NCI-H2196 treated with DMSO at 0.1 percent for 48 hours (cell line): ENCODE measurements around the gene GLB1L.
A peak's percentile ranks its signal among the peaks of the same experiment; 100 is the strongest.
"Not testable (repeated sequence)": the region's sequence is repeated elsewhere in the genome, so short reads cannot be mapped to it uniquely, and the experiment has no call there.

Experiments used
- DNase-seq: peaks from one replicate; lab custom pipeline; 2025; ENCODE audit not compliant: unreplicated experiment; lab: John Stamatoyannopoulos, UW

Gene GLB1L

GRCh38 chr2:219209236-219210195, 35.7 kb downstream of the GLB1L start:
- DNase-seq, result no peak

- DNase-seq, result no peak
Measured at GRCh38 chr2:219207884-219208740, 37.1 kb downstream of the GLB1L start.

- DNase-seq, result no peak
Measured at GRCh38 chr2:219207134-219207883, 37.9 kb downstream of the GLB1L start.

GRCh38 chr2:219206328-219207133, 38.7 kb downstream of the GLB1L start, which contains the start of gene ZFAND2B:
ZFAND2B (plus strand) TSS chr2:219206782; CDS start chr2:219206988, 206 bp downstream.
- peak; percentile 80 for DNase-seq

GRCh38 chr2:219205981-219206327, 39.3 kb downstream of the GLB1L start:
- no peak for DNase-seq

DNA sequence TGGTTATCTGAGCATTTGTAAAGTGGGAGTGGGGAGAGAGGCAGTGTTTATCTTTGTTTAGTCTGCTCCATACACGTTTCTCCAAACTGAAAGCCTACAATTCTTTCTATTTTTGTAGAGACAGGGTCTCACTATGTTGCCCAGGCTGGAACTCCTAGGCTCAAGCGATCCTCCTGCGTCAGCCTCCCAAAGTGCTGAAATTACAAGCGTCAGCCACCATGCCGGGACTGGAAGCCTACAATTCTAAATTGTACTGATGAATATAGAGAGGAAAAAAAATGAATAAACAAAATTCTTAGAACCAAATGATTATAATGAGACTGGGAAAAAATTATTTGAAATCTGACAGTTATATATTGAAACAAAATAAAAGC, 40.1 kb downstream of the GLB1L start:
- no peak for DNase-seq

- no peak for DNase-seq
Measured at GRCh38 chr2:219204425-219205164, 40.6 kb downstream of the GLB1L start.

GRCh38 chr2:219201331-219201730, 43.9 kb downstream of the GLB1L start:
- not testable (repeated sequence) for DNase-seq

DNA sequence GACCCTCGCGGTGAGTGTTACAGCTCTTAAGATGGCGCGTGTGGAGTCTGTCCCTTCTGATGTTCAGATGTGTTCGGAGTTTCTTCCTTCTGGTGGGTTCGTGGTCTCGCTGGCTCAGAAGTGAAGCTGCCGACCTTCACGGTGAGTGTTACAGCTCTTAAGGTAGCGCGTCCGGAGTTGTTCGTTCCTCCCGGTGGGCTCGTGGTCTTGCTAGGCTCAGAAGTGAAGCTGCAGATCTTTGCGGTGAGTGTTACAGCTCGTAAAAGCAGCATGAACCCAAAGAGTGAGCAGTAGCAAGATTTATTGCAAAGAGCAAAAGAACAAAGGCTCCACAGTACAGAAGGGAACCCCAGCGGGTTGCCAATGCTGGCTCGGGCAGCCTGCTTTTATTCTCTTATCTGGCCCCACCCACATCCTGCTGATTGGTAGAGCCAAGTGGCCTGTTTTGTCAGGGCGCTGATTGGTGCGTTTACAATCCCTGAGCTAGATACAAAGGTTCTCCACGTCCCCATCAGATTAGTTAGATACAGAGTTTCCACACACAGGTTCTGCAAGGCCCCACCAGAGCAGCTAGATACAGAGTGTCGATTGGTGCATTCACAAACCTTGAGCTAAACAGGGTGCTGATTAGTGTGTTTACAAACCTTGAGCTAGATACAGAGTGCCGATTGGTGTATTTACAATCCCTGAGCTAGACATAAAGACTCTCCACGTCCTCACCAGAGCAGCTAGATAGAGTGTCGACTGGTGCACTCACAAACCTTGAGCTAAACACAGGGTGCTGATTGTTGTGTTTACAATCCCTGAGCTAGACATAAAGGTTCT, 44.5 kb downstream of the GLB1L start:
- DNase-seq, result not testable (repeated sequence)

DNA sequence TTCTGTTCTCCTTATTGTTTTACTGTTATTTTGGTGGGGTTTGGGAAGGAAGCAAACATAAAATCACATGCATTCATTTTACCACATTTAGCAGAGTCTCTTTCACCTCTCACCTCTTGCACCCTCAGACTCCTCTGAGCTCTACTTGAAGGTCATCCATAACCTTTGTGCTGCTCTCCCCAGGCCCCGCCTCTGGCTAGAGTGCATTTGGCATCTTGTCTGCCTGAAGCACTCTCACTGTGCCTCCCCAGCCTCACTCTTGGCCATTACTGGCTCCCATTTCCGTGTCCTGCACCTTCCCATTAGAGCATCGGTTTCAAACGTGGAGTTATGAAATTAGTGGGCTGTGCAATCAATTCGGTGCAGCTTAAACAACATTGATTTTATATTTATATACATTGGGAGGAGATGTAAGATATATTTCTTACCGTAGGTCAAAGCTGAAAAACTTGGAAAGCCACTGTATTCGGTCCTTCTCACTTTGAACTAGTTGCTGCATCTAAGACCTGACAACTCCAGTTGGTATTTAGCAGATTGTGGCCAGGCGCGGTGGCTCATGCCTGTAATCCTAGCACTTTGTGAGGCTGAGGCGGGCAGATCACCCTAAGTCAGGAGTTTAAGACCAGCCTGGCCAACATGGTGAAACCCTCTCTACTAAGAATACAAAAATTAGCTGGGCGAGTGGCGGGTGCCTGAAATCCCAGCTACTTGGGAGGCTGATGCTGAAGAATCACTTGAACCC, 45.6 kb downstream of the GLB1L start:
- no peak for DNase-seq

GRCh38 chr2:219198974-219199373, 46.3 kb downstream of the GLB1L start:
- DNase-seq, result no peak

DNA sequence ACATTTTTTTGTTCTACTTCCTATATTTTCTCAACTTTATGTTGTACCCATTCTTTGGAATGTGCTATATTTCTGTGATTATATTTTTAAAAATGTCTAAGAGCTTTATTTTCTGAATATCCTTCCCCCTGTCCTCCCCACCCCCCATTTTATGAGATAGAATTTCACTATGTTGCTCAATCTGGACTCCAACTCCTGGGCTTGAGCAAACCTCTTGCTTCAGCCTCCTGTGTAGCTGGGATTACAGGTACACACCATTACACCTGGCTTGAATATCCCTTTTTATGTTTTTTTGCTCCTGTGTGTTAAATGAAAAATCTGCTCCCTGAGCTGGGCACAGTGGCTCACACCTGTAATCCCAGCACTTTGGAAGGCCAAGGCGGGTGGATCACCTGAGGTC, 47.9 kb downstream of the GLB1L start:
- no peak for DNase-seq

- DNase-seq, result no peak
Measured at GRCh38 chr2:219186754-219187456, 58.3 kb downstream of the GLB1L start.
